Measurements from ENCODE around the gene TMPRSS7.
"Not testable (repeated sequence)": the region's sequence is repeated elsewhere in the genome, so short reads cannot be mapped to it uniquely, and the experiment has no call there.

The TMPRSS7 gene

GRCh38 chr3:112046599-112046998, 12.1 kb downstream of the TMPRSS7 start:
- H3K4me1 ChIP-seq (ENCODE audit: control insufficient read depth, insufficient read depth, low read length) = no peaks in the 10 kb centered on the region
- H3K9ac ChIP-seq (ENCODE audit: low read length) = no peak overlapping the region
- no peak overlapping the region for H3K27ac ChIP-seq (ENCODE audit: low read depth, low read length)
- no peak overlapping the region for H3K4me3 ChIP-seq (ENCODE audit: low read length)
- no peaks in the 10 kb centered on the region for H3K27me3 ChIP-seq (ENCODE audit: control insufficient read depth, insufficient read depth, low read length)
- H3K36me3 ChIP-seq (ENCODE audit: control insufficient read depth, insufficient read depth, low read length) = no peaks in the 10 kb centered on the region

DNA sequence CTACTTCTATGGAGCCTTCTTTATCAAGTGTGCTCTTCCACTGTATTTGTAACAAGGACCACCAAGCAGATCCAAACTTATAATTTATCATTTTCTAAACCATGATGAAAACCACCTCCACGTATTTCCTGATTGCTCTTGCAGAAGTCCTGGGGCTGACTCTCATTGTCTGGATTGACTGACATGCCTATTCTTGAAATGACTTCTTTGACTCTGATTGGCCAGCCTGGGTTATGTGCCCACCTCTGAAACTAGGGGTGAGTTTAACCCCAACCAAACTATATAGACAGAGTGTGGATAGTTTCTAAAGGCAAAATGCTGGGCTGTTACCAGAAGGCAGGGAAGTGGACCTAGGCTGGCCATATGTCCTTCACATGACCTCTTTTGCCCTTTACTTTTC, 12.7 kb downstream of the TMPRSS7 start:
- H3K36me3 ChIP-seq (ENCODE audit: control insufficient read depth, insufficient read depth, low read length) = no peaks in the 10 kb centered on the region
- H3K9ac ChIP-seq (ENCODE audit: low read length) = no peak overlapping the region
- H3K27me3 ChIP-seq (ENCODE audit: control insufficient read depth, insufficient read depth, low read length) = no peaks in the 10 kb centered on the region
- H3K4me1 ChIP-seq (ENCODE audit: control insufficient read depth, insufficient read depth, low read length) = no peaks in the 10 kb centered on the region
- no peak overlapping the region for H3K4me3 ChIP-seq (ENCODE audit: low read length)
- H3K27ac ChIP-seq (ENCODE audit: low read depth, low read length) = no peak overlapping the region

DNA sequence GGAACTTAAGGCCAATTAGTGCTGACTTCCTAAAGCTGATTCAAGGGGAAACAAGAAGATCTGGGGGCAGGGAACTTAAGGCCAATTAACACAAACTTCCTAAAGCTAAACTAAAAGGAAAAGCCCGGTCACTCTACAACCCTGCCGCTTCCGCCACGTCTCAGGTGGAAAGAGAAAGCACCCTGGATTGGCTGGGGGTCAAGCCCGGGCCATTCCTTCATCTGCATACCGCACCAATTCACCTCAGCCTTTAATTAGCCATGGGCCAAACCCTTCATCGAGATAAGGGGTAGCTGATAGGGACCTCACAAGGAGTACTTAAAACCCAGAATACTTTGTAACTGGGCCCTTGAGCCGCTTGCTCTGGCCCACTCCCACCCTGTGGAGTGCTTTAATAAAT, 14.4 kb downstream of the TMPRSS7 start:
- Histone ChIP-seq H3K27me3 (ENCODE audit: control insufficient read depth, insufficient read depth, low read length) (no peaks in the 10 kb centered on the region), H3K4me3 (ENCODE audit: low read length) (no peak overlapping the region), H3K36me3 (ENCODE audit: control insufficient read depth, insufficient read depth, low read length) (no peaks in the 10 kb centered on the region), H3K9ac (ENCODE audit: low read length) (no peak overlapping the region), H3K27ac (ENCODE audit: low read depth, low read length) (no peak overlapping the region), H3K4me1 (ENCODE audit: control insufficient read depth, insufficient read depth, low read length) (no peaks in the 10 kb centered on the region)

DNA sequence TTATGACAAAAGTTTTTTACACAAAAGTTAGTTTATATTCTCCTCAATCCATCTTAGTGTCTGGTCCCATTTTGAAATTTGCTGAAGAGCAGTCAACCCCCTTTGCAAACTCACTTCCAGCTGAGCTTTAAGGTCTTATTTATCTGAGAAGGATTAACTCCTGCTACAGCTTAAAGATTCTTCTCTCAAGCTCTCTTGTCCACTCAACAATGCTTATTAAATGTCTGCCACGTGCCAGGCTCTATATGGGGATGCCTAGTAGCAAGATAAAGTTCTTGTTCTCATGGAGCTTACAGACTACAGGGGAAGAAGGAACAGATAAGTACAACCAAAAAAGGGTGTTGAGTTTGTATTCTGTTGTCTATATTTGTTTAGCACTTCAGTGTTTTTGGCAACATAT, 18.7 kb downstream of the TMPRSS7 start:
- no peak overlapping the region for H3K27ac ChIP-seq (ENCODE audit: low read depth, low read length)
- no peaks in the 10 kb centered on the region for H3K27me3 ChIP-seq (ENCODE audit: control insufficient read depth, insufficient read depth, low read length)
- no peak overlapping the region for H3K9ac ChIP-seq (ENCODE audit: low read length)
- H3K36me3 ChIP-seq (ENCODE audit: control insufficient read depth, insufficient read depth, low read length) = no peaks in the 10 kb centered on the region
- H3K4me3 ChIP-seq (ENCODE audit: low read length) = no peak overlapping the region
- no peaks in the 10 kb centered on the region for H3K4me1 ChIP-seq (ENCODE audit: control insufficient read depth, insufficient read depth, low read length)

DNA sequence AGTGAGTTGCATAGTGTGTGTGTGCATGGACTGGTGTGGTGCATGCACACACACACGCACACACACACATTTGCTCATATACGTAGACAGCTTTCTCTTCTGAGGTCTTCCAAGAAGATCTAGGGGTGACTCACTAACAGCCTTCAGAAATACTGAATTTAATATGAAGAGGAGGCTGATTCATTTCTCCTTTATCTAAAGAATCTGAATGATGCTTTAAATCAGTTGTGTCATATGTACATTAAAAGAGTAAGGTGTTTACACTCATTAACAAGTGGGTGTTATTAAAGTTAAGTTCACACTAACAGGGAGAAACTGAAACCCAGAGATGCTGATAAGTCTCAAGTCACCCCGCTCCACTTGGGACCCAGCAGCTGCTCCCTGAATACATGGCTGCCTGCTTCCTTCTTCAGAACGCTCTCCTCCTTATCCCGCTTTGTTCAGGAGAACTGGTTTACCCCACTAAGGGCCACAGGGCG, 22.0 kb downstream of the TMPRSS7 start:
- no peaks in the 10 kb centered on the region for H3K36me3 ChIP-seq (ENCODE audit: control insufficient read depth, insufficient read depth, low read length)
- no peaks in the 10 kb centered on the region for H3K4me1 ChIP-seq (ENCODE audit: control insufficient read depth, insufficient read depth, low read length)
- no peaks in the 10 kb centered on the region for H3K27me3 ChIP-seq (ENCODE audit: control insufficient read depth, insufficient read depth, low read length)
- no peak overlapping the region for H3K9ac ChIP-seq (ENCODE audit: low read length)
- H3K4me3 ChIP-seq (ENCODE audit: low read length) = no peak overlapping the region
- no peak overlapping the region for H3K27ac ChIP-seq (ENCODE audit: low read depth, low read length)

GRCh38 chr3:112059497-112059896, 25.0 kb downstream of the TMPRSS7 start:
- H3K4me3 ChIP-seq (ENCODE audit: low read length) = no peak overlapping the region
- H3K27me3 ChIP-seq (ENCODE audit: control insufficient read depth, insufficient read depth, low read length) = no peaks in the 10 kb centered on the region
- H3K4me1 ChIP-seq (ENCODE audit: control insufficient read depth, insufficient read depth, low read length) = no peaks in the 10 kb centered on the region
- H3K36me3 ChIP-seq (ENCODE audit: control insufficient read depth, insufficient read depth, low read length) = no peaks in the 10 kb centered on the region
- no peak overlapping the region for H3K9ac ChIP-seq (ENCODE audit: low read length)
- H3K27ac ChIP-seq (ENCODE audit: low read depth, low read length) = no peak overlapping the region

DNA sequence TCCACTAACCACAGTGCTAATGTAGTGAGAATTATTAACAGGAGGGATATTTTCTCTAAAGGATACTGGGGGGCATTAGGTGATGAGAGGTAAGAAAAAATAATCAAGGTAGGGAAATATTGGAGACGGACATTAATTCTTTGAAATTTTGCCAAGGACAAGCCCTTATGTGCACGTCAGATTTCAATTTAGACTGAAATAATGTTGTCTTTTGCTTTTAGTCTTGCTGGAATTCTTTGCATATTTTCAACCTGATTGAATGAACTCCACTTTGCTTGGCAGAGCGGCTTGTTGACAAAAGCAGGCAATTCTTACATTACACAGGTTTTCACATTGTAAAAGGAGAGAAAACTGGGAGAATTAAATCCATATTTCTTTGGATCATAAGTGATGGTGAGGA, 26.6 kb downstream of the TMPRSS7 start:
- Histone ChIP-seq H3K9ac (ENCODE audit: low read length) (no peak overlapping the region), H3K4me3 (ENCODE audit: low read length) (no peak overlapping the region), H3K36me3 (ENCODE audit: control insufficient read depth, insufficient read depth, low read length) (no peaks in the 10 kb centered on the region), H3K4me1 (ENCODE audit: control insufficient read depth, insufficient read depth, low read length) (no peaks in the 10 kb centered on the region), H3K27ac (ENCODE audit: low read depth, low read length) (no peak overlapping the region), H3K27me3 (ENCODE audit: control insufficient read depth, insufficient read depth, low read length) (no peaks in the 10 kb centered on the region)

DNA sequence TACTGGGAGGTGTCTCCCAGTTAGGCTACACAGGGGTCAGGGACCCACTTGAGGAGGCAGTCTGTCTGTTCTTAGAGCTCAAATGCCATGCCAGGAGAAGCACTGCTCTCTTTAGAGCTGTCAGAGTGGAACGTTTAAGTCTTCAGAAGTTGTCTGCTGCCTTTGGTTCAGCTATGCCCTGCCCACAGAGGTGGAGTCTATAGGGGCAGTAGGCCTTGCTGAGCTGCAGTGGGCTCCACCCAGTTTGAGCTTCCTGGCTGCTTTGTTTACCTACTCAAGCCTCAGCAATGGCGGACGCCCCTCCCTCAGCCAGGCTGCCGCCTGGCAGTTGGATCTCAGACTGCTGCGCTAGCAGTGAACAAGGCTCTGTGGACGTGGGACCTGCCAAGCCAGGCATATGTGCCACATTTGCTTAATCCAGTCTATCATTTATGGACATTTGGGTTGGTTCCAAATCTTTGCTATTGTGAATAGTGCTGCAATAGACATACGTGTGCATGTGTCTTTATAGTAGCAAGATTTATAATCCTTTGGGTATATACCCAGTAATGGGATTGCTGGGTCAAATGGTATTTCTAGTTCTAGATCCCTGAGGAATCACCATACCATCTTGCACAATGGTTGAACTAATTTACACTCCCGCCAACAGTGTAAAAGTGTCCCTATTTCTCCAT, 38.0 kb downstream of the TMPRSS7 start:
- H3K4me3 ChIP-seq (ENCODE audit: low read length); H3K36me3 ChIP-seq (ENCODE audit: control insufficient read depth, insufficient read depth, low read length); H3K4me1 ChIP-seq (ENCODE audit: control insufficient read depth, insufficient read depth, low read length); H3K27ac ChIP-seq (ENCODE audit: low read depth, low read length); H3K27me3 ChIP-seq (ENCODE audit: control insufficient read depth, insufficient read depth, low read length); H3K9ac ChIP-seq (ENCODE audit: low read length): not testable (repeated sequence)

GRCh38 chr3:112074006-112074405, 39.5 kb downstream of the TMPRSS7 start:
- H3K4me3 ChIP-seq (ENCODE audit: low read length) = no peak overlapping the region
- H3K9ac ChIP-seq (ENCODE audit: low read length) = no peak overlapping the region
- H3K36me3 ChIP-seq (ENCODE audit: control insufficient read depth, insufficient read depth, low read length) = no peaks in the 10 kb centered on the region
- no peaks in the 10 kb centered on the region for H3K27me3 ChIP-seq (ENCODE audit: control insufficient read depth, insufficient read depth, low read length)
- no peaks in the 10 kb centered on the region for H3K4me1 ChIP-seq (ENCODE audit: control insufficient read depth, insufficient read depth, low read length)
- H3K27ac ChIP-seq (ENCODE audit: low read depth, low read length) = no peak overlapping the region

GRCh38 chr3:112074616-112075497, 40.3 kb downstream of the TMPRSS7 start:
- Histone ChIP-seq H3K36me3 (ENCODE audit: control insufficient read depth, insufficient read depth, low read length) (no peaks in the 10 kb centered on the region), H3K9ac (ENCODE audit: low read length) (no peak overlapping the region), H3K27me3 (ENCODE audit: control insufficient read depth, insufficient read depth, low read length) (no peaks in the 10 kb centered on the region), H3K4me1 (ENCODE audit: control insufficient read depth, insufficient read depth, low read length) (no peaks in the 10 kb centered on the region), H3K27ac (ENCODE audit: low read depth, low read length) (no peak overlapping the region), H3K4me3 (ENCODE audit: low read length) (peak overlapping the region; percentile 36)

GRCh38 chr3:112078125-112079083, 43.9 kb downstream of the TMPRSS7 start:
- H3K27ac ChIP-seq (ENCODE audit: low read depth, low read length) = no peak overlapping the region
- H3K4me1 ChIP-seq (ENCODE audit: control insufficient read depth, insufficient read depth, low read length) = no peaks in the 10 kb centered on the region
- no peaks in the 10 kb centered on the region for H3K36me3 ChIP-seq (ENCODE audit: control insufficient read depth, insufficient read depth, low read length)
- no peak overlapping the region for H3K4me3 ChIP-seq (ENCODE audit: low read length)
- H3K27me3 ChIP-seq (ENCODE audit: control insufficient read depth, insufficient read depth, low read length) = no peaks in the 10 kb centered on the region
- no peak overlapping the region for H3K9ac ChIP-seq (ENCODE audit: low read length)

DNA sequence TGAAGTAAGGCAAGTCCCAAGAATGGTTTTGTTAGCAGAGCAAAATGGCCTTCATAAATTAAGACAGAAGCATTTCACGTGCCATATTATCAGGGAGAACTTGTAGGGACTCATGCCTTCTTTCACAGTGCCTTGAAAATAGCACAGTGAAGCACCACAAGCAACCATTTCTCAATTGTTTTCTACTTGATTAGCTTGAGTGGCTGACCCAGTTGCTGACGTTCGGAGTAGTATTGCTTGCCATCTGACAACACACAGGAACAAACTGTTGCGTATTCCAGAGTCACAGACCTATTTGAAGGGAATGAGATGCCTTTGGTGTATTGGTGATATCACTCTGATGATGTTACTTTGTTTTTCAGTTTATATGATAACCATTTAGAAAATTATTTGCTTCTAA, 48.7 kb downstream of the TMPRSS7 start:
- Histone ChIP-seq H3K4me3 (ENCODE audit: low read length) (no peak overlapping the region), H3K9ac (ENCODE audit: low read length) (no peak overlapping the region), H3K27ac (ENCODE audit: low read depth, low read length) (no peak overlapping the region), H3K4me1 (ENCODE audit: control insufficient read depth, insufficient read depth, low read length) (peaks cover 2% of the 10 kb centered on the region), H3K27me3 (ENCODE audit: control insufficient read depth, insufficient read depth, low read length) (no peaks in the 10 kb centered on the region), H3K36me3 (ENCODE audit: control insufficient read depth, insufficient read depth, low read length) (no peaks in the 10 kb centered on the region)

Measured in rectal smooth muscle tissue (tissue), 1 donor.